ENCODE results near the gene CHD9. TPM values are rescaled to one million over a fixed set of nuclear protein-coding genes. Genes with fewer than 3 reads are reported as not detected.

CHD9 gene
- polyA plus RNA-seq, 3 donors, result 15.8 to 26.1 (median 22.5) TPM

DNA sequence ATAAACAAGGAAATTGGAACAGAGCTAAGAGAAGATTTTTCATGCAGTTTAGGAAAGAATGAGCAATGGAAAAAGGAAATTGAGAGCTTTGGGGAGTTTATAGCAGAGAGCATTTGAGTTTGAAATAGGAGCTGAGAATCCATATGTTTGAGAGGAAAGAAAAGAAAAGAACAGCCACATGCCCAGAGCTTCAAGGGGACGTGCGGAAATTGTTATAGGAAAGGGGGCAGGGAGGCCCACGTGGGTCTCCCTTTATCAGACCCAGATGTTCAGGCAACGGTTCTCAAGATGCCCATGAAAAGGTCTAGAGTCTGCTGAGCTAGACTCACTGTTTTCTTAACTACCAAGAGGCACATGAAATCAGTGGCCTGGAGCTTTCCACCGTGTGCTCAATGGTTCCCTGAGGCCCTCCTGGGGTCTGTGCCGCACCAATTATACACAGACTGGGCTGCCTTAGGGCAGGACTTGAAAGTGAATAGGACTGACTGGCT, 31.2 kb downstream of the CHD9 start:
- Histone ChIP-seq H2AFZ (ENCODE audit: insufficient read depth, low read depth, low read length, poor library complexity, severe bottlenecking) (peak overlapping the region; percentile 21), H3K9me3 (replicated peaks in 1 of 2; ENCODE audit: control insufficient read depth in 1 of 2, insufficient read depth in 1 of 2, low read length in 2 of 2) (no peaks in the 10 kb centered on the region), H3K4me2 (replicated peaks; ENCODE audit: extremely low read depth, low read length, poor library complexity, severe bottlenecking) (no peak overlapping the region), H3K4me3 (replicated peaks in 1 of 3; ENCODE audit: low read depth in 2 of 3, low read length in 3 of 3) (no peak overlapping the region), H3K27ac (ENCODE audit: low read depth in 1 of 2, low read length in 2 of 2) (no peak overlapping the region), H3K36me3 (replicated peaks in 1 of 2; ENCODE audit: control insufficient read depth in 1 of 2, insufficient read depth in 2 of 2, low read length in 2 of 2) (no peaks in the 10 kb centered on the region), H3K79me2 (ENCODE audit: insufficient read depth, low read length) (no peaks in the 10 kb centered on the region), H3K4me1 (ENCODE audit: control insufficient read depth in 1 of 2, insufficient read depth in 2 of 2, low read length in 2 of 2) (peaks cover 20 to 26% of the 10 kb centered on the region in 2 donors), H3K27me3 (ENCODE audit: control insufficient read depth in 2 of 2, insufficient read depth in 2 of 2, low read length in 2 of 2) (no peaks in the 10 kb centered on the region), H4K20me1 (ENCODE audit: insufficient read depth, low read length) (peaks cover 5% of the 10 kb centered on the region), H3K9ac (ENCODE audit: insufficient read depth, low read length, poor library complexity, severe bottlenecking) (no peak overlapping the region)
- DNase-seq, result no peak
- H3K4me1 Mint-ChIP-seq, result peaks cover 24% of the 10 kb centered on the region
- peaks cover 10 to 16% of the 10 kb centered on the region in 2 donors for H3K36me3 Mint-ChIP-seq
- TF ChIP-seq, protein P1, sequence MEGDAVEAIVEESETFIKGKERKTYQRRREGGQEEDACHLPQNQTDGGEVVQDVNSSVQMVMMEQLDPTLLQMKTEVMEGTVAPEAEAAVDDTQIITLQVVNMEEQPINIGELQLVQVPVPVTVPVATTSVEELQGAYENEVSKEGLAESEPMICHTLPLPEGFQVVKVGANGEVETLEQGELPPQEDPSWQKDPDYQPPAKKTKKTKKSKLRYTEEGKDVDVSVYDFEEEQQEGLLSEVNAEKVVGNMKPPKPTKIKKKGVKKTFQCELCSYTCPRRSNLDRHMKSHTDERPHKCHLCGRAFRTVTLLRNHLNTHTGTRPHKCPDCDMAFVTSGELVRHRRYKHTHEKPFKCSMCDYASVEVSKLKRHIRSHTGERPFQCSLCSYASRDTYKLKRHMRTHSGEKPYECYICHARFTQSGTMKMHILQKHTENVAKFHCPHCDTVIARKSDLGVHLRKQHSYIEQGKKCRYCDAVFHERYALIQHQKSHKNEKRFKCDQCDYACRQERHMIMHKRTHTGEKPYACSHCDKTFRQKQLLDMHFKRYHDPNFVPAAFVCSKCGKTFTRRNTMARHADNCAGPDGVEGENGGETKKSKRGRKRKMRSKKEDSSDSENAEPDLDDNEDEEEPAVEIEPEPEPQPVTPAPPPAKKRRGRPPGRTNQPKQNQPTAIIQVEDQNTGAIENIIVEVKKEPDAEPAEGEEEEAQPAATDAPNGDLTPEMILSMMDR (IDR thresholded peaks at IDR 0.05), result no peak
- intact Hi-C loops (cut with micrococcal nuclease), result no loop called here
- H3K4me3 Mint-ChIP-seq, result no peak overlapping the region
- H3K9me3 Mint-ChIP-seq, result no peaks in the 10 kb centered on the region
- H3K27me3 Mint-ChIP-seq (ENCODE audit: low read depth in 3 of 3), result peaks cover 0 to 1% (median 1%) of the 10 kb centered on the region in 3 donors
- 89% methylated on average over 5 of the region's 6 CpGs for WGBS (ENCODE audit: insufficient coverage)
- peak overlapping the region in 2 of 7 donors; percentile 15 to 31 for H3K27ac Mint-ChIP-seq

DNA sequence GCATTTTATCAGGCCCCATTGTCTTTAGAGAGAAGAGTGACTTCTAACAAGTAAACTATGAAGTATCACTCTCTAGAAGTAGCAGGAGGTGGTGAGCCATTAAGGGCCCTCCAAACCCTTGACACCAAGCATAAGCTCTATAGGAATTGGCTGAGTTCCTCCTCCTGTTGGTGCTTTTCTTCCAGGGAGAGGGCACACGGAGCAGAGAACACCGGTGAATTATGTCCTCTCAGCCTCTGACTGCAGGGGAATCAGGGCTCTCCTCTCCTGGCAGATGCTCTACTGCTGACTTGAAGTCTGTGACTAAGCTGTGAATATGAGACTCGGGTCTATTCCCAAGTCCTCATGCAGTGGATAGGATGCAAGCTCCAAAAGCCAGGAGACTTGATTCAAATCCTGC, 32.3 kb downstream of the CHD9 start:
- WGBS (ENCODE audit: insufficient coverage), result 83% methylated on average over 1 of the region's 3 CpGs
- H3K9me3 Mint-ChIP-seq, result no peaks in the 10 kb centered on the region

More for the DNA sequence above, 32.3 kb downstream of the CHD9 start:
- H3K27ac Mint-ChIP-seq, result no peak overlapping the region
- no peak overlapping the region for H3K27ac ChIP-seq (ENCODE audit: low read depth in 1 of 2, low read length in 2 of 2)
- peaks cover 0 to 3% (median 3%) of the 10 kb centered on the region in 3 donors for H3K27me3 Mint-ChIP-seq (ENCODE audit: low read depth in 3 of 3)
- H3K4me1 ChIP-seq (ENCODE audit: control insufficient read depth in 1 of 2, insufficient read depth in 2 of 2, low read length in 2 of 2), result peaks cover 31 to 38% of the 10 kb centered on the region in 2 donors
- H3K4me3 Mint-ChIP-seq, result no peak overlapping the region
- no peak overlapping the region for H2AFZ ChIP-seq (ENCODE audit: insufficient read depth, low read depth, low read length, poor library complexity, severe bottlenecking)
- no peaks in the 10 kb centered on the region for H3K27me3 ChIP-seq (ENCODE audit: control insufficient read depth in 2 of 2, insufficient read depth in 2 of 2, low read length in 2 of 2)
- peaks cover 10 to 16% of the 10 kb centered on the region in 2 donors for H3K36me3 Mint-ChIP-seq
- peaks cover under 1% of the 10 kb centered on the region for H3K79me2 ChIP-seq (ENCODE audit: insufficient read depth, low read length)
- intact Hi-C loops (cut with micrococcal nuclease), result no loop called here
- H3K4me1 Mint-ChIP-seq, result peaks cover 36% of the 10 kb centered on the region
- H3K4me3 ChIP-seq (replicated peaks in 1 of 3; ENCODE audit: low read depth in 2 of 3, low read length in 3 of 3), result no peak overlapping the region
- no peak overlapping the region for H3K9ac ChIP-seq (ENCODE audit: insufficient read depth, low read length, poor library complexity, severe bottlenecking)
- H3K9me3 ChIP-seq (replicated peaks in 1 of 2; ENCODE audit: control insufficient read depth in 1 of 2, insufficient read depth in 1 of 2, low read length in 2 of 2), result no peaks in the 10 kb centered on the region
- TF ChIP-seq, protein P1 (IDR thresholded peaks at IDR 0.05), result no peak
- peaks cover 5% of the 10 kb centered on the region for H4K20me1 ChIP-seq (ENCODE audit: insufficient read depth, low read length)
- H3K36me3 ChIP-seq (replicated peaks in 1 of 2; ENCODE audit: control insufficient read depth in 1 of 2, insufficient read depth in 2 of 2, low read length in 2 of 2), result no peaks in the 10 kb centered on the region
- no peak overlapping the region for H3K4me2 ChIP-seq (replicated peaks; ENCODE audit: extremely low read depth, low read length, poor library complexity, severe bottlenecking)
- DNase-seq, result no peak
